GM12878 (cell line): ENCODE measurements around the gene BSCL2. TPM values are rescaled to one million over a fixed set of nuclear protein-coding genes. Genes with fewer than 3 reads are reported as not detected.

ENCODE experiments used
- ATAC-seq: fragments of 200-7000 bp; cut with Tn5 transposase; 3 replicates; pipeline ENCODE4 v1.9.1; 2020; ENCODE audit warnings: mild to moderate bottlenecking, moderate library complexity
- BruUV-seq: library from RNA; stranded (reverse); fragments of 400-500 nt; replicated peaks from 2 replicates; lab custom pipeline; 2021; lab: Mats Ljungman, UMichigan
- CTCF ChIA-PET: fragments of 300-600 bp; sonication (Branson Sonifier 250); formaldehyde crosslinking; extraction: SDS; loops from one replicate; lab custom pipeline; 2021; ENCODE audit warnings: inconsistent platforms; lab: Yijun Ruan, JAX
- POLR2A ChIA-PET: fragments of 350-600 bp; formaldehyde crosslinking; extraction: SDS; loops from one replicate; lab custom pipeline; 2021; ENCODE audit warnings: inconsistent platforms; lab: Charles Lee
- RAD21 ChIA-PET: fragments of 300-600 bp; sonication (Branson Sonifier 250); formaldehyde crosslinking; loops from one replicate; lab custom pipeline; 2023; ENCODE audit warnings: antibody characterized with exemption; ENCODE audit not compliant: unreplicated experiment; lab: Charles Lee
- SMC1A ChIA-PET: fragments of 300-600 bp; sonication (Branson Sonifier 250); formaldehyde crosslinking; loops from one replicate; lab custom pipeline; 2023; ENCODE audit not compliant: unreplicated experiment, uncharacterized antibody; lab: Charles Lee
- DNase-seq: peaks from one replicate; pipeline ENCODE4 v3.0.0-alpha.2; 2011; ENCODE audit warnings: low read depth, low spot score
- FAIRE-seq: peaks from 3 replicates; lab custom pipeline; 2011; peaks lifted over from hg19 to GRCh38; lab: Jason Lieb, UNC
- H2AFZ ChIP-seq: 2 replicates; pipeline ENCODE4 v1.6.0; 2011; ENCODE audit warnings: low read depth, low read length, control low read depth; ENCODE audit not compliant: control insufficient read depth
- H3K27ac ChIP-seq: 2 replicates; pipeline ENCODE4 v1.5.1; 2011; ENCODE audit warnings: control low read depth; ENCODE audit not compliant: control insufficient read depth, insufficient read depth
- H3K27me3 ChIP-seq, 2 experiments: replicated peaks in 1 of 2; 2 replicates each; pipeline versions ENCODE4 v1.6.0 to v1.6.1; 2011; ENCODE audit warnings: low read length in 1 of 2; ENCODE audit not compliant: control insufficient read depth in 2 of 2, insufficient read depth in 2 of 2
- H3K36me3 ChIP-seq, 2 experiments: 2 replicates each; pipeline ENCODE4 v1.5.1; 2011; ENCODE audit warnings: low read length in 1 of 2; ENCODE audit not compliant: control insufficient read depth in 2 of 2, insufficient read depth in 2 of 2
- H3K4me1 ChIP-seq: 2 replicates; pipeline ENCODE4 v1.6.1; 2011; ENCODE audit warnings: mild to moderate bottlenecking, low read length, moderate library complexity, mixed read lengths; ENCODE audit not compliant: control insufficient read depth, insufficient read depth
- H3K4me2 ChIP-seq: 2 replicates; pipeline ENCODE4 v1.6.0; 2011; ENCODE audit warnings: control low read depth; ENCODE audit not compliant: control insufficient read depth, insufficient read depth
- H3K4me3 ChIP-seq: fragments of 200-600 bp; sonication (generic); 2 replicates; pipeline ENCODE4 v1.5.1; 2016
- H3K79me2 ChIP-seq: 2 replicates; pipeline ENCODE4 v1.6.0; 2011; ENCODE audit warnings: low read length; ENCODE audit not compliant: control insufficient read depth, insufficient read depth
- H3K9ac ChIP-seq: 2 replicates; pipeline ENCODE4 v1.8.0; 2011; ENCODE audit warnings: low read length, control low read depth, mixed read lengths; ENCODE audit not compliant: control insufficient read depth, insufficient read depth
- H3K9me3 ChIP-seq: replicated peaks from 3 replicates; pipeline ENCODE4 v1.5.1; 2011; ENCODE audit warnings: mild to moderate bottlenecking, low read length; ENCODE audit not compliant: control insufficient read depth, insufficient read depth
- H4K20me1 ChIP-seq: 2 replicates; pipeline ENCODE4 v1.6.0; 2011; ENCODE audit not compliant: control insufficient read depth, insufficient read depth
- ATF3 ChIP-seq: IDR thresholded peaks from 2 replicates; pipeline ENCODE4 v1.6.1; 2011; ENCODE audit warnings: low read depth, mild to moderate bottlenecking, low read length, moderate library complexity, borderline replicate concordance; ENCODE audit errors: extremely low read depth
- CBX5 ChIP-seq: sonication (generic); IDR thresholded peaks from 2 replicates; pipeline ENCODE4 v1.6.1; 2016; ENCODE audit warnings: low read depth, moderate library complexity, mild to moderate bottlenecking, inconsistent platforms
- CREB1 ChIP-seq: IDR thresholded peaks from 2 replicates; pipeline ENCODE4 v1.6.1; 2012; ENCODE audit warnings: low read depth, mild to moderate bottlenecking, inconsistent platforms
- FOXK2 ChIP-seq: fragments of 450-650 bp; IDR thresholded peaks from 2 replicates; pipeline ENCODE4 v1.6.1; 2017; ENCODE audit warnings: mild to moderate bottlenecking, moderate library complexity
- HDGF ChIP-seq: fragments of 450-650 bp; IDR thresholded peaks from 2 replicates; pipeline ENCODE4 v1.6.1; 2016; ENCODE audit warnings: antibody characterized with exemption
- LARP7 ChIP-seq: fragments of 450-650 bp; IDR thresholded peaks from 2 replicates; pipeline ENCODE4 v1.6.1; 2017; ENCODE audit warnings: mild to moderate bottlenecking
- MYC ChIP-seq: IDR thresholded peaks from 2 replicates; pipeline ENCODE4 v1.6.1; 2011; ENCODE audit warnings: mild to moderate bottlenecking, low read length, moderate library complexity, inconsistent platforms; ENCODE audit not compliant: insufficient read depth, insufficient replicate concordance, insufficient read length, severe bottlenecking
- NFIC ChIP-seq: IDR thresholded peaks from 2 replicates; pipeline ENCODE4 v1.6.1; 2012; ENCODE audit warnings: low read depth, mild to moderate bottlenecking, inconsistent platforms, low read length, moderate library complexity
- NR2C1 ChIP-seq: fragments of 450-650 bp; IDR thresholded peaks from 2 replicates; pipeline ENCODE4 v1.6.1; 2017; ENCODE audit warnings: antibody characterized with exemption, mild to moderate bottlenecking, moderate library complexity
- SIN3A ChIP-seq: IDR thresholded peaks from 2 replicates; pipeline ENCODE4 v1.6.1; 2012; ENCODE audit warnings: low read depth, low read length, improper control_type of control experiment
- ZNF24 ChIP-seq: fragments of 450-650 bp; IDR thresholded peaks from 2 replicates; pipeline ENCODE4 v1.6.1; 2017; ENCODE audit warnings: antibody characterized with exemption, mild to moderate bottlenecking
- WGBS: methylation state at CpG from one replicate; pipeline ENCODE4 v1.1.6; 2016; ENCODE audit warnings: low lambda C conversion rate; ENCODE audit not compliant: insufficient replicate concordance, insufficient coverage; ENCODE audit errors: missing lambda C conversion rate; 5-methylcytosine and 5-hydroxymethylcytosine counted together
- in situ Hi-C: fragments of 300-500 bp; cut with MboI; formaldehyde crosslinking; loops from 9 replicates; pipeline ENCODE4 v1.14.3; 2018; ENCODE audit warnings: mixed read lengths
- intact Hi-C: fragments of 100-400 bp; cut with micrococcal nuclease; formaldehyde crosslinking; loops from one replicate; pipeline ENCODE4 v1.14.2; 2022; ENCODE audit not compliant: unreplicated experiment
- polyA plus RNA-seq, 11 experiments: library from polyadenylated mRNA; depleted of rRNA in 4 of 11; unstranded in 6 of 11; stranded (reverse) in 5 of 11; fragments of >200 nt; fragmentation: Nextera tagmentation in 4 of 11; fragmentation: Illumina TruSeq in 1 of 11; extraction: Ambion mirVana in 4 of 11; extraction: Trizol in 1 of 11; gene quantifications; 1 replicate in 1 of 11; 2 replicates in 10 of 11; pipeline versions ENCODE4 v1.2.1 to v1.2.3, GENCODE V29; 2011 to 2016; ENCODE audit warnings: inconsistent platforms in 2 of 11, missing spikeins in 2 of 11, low read depth in 1 of 11
- total RNA-seq, 4 experiments: library from RNA; depleted of rRNA in 3 of 4; stranded (reverse); fragments of >200 nt in 3 of 4; fragmentation: Illumina TruSeq in 1 of 4; extraction: Trizol in 1 of 4; gene quantifications; 2 replicates each; pipeline versions ENCODE4 v1.2.1 to v1.2.3, GENCODE V29; 2013 to 2021
- TF ChIP-seq, protein P1 (sequence below): fragments of 450-650 bp; IDR thresholded peaks from 2 replicates; pipeline ENCODE4 v1.6.1; 2016; ENCODE audit warnings: mild to moderate bottlenecking
- TF ChIP-seq, protein P2 (sequence below): IDR thresholded peaks from 2 replicates; pipeline ENCODE4 v1.6.1; 2012; ENCODE audit warnings: low read depth, low read length, improper control_type of control experiment

Gene BSCL2
- total and polyA plus RNA-seq, 10 of the 15 experiments (the other 5 are each of a cell fraction or from before 2014, with no cell fraction given): 12.3 to 57.9 (median 21.8) TPM

GRCh38 chr11:62687508-62688396, 19.5 kb downstream of the BSCL2 start:
- DNase-seq (no peak), ATAC-seq (no peak; the same call in 2 of the 3 replicates), FAIRE-seq (no peak)
- Histone ChIP-seq H3K4me3 (no peak overlapping the region), H4K20me1 (no peaks in the 10 kb centered on the region), H2AFZ (no peak overlapping the region; the same call in 1 of the 2 replicates), H3K27ac (no peak overlapping the region), H3K79me2 (no peaks in the 10 kb centered on the region), H3K4me1 (no peaks in the 10 kb centered on the region), H3K4me2 (no peak overlapping the region), H3K9ac (no peak overlapping the region), H3K27me3 (no peaks in the 10 kb centered on the region), H3K9me3 (no peaks in the 10 kb centered on the region), H3K36me3 (peaks cover 8 to 9% of the 10 kb centered on the region in 2 experiments; a peak in 3 of 4 replicates)
- no peak for TF ChIP-seq NFIC
- TF ChIP-seq CREB1: no peak
- ChIA-PET POLR2A (interaction anchor here (0.6 kb wide), 1 partner anchor 187 kb away, joined by 3 read pairs; no protein-coding TSS in a partner anchor), SMC1A (no interaction called here), RAD21 (no interaction called here), CTCF (interaction anchor here (0.7 kb wide), 1 partner anchor 10 kb away, joined by 6 read pairs; no protein-coding TSS in a partner anchor)
- intact Hi-C loops: loop anchor here (10.0 kb wide), 1 partner anchor 223 kb away; no protein-coding TSS in a partner anchor
- 86% methylated on average over 73 of the region's 74 CpGs for WGBS
- no TSS peak for BruUV-seq
- in situ Hi-C loops: no loop called here

GRCh38 chr11:62682518-62682917, 24.7 kb downstream of the BSCL2 start:
- in situ Hi-C loops: no loop called here
- WGBS: 62% methylated on average over 7 of the region's 7 CpGs
- H3K4me1 ChIP-seq: peaks cover 6% of the 10 kb centered on the region
- no peaks in the 10 kb centered on the region for H3K9me3 ChIP-seq
- ChIA-PET POLR2A (no interaction called here), SMC1A (interaction anchor here (0.8 to 1.3 kb wide), 2 partner anchors 11 to 87 kb away, joined by 3 to 4 read pairs; no protein-coding TSS in a partner anchor), CTCF (no interaction called here), RAD21 (no interaction called here)
- no peak overlapping the region for H3K27ac ChIP-seq
- H3K36me3 ChIP-seq: 0 out of 4 replicates have a peak, but pooled peaks cover 0 to under 1% of the 10 kb centered on the region in 2 experiments
- H3K27me3 ChIP-seq: no peaks in the 10 kb centered on the region
- peaks cover 18% of the 10 kb centered on the region for H3K79me2 ChIP-seq
- no peak overlapping the region for H3K9ac ChIP-seq
- no peak for FAIRE-seq
- H3K4me3 ChIP-seq: no peak overlapping the region
- H3K4me2 ChIP-seq: no peak overlapping the region
- ATAC-seq: no peak
- H4K20me1 ChIP-seq: no peaks in the 10 kb centered on the region
- H2AFZ ChIP-seq: no peak overlapping the region
- no TSS peak for BruUV-seq
- DNase-seq: no peak
- intact Hi-C loops: loop anchor here (10.0 kb wide), 1 partner anchor 218 kb away; no protein-coding TSS in a partner anchor
- TF ChIP-seq ATF3: no peak
- TF ChIP-seq HDGF: no peak
- TF ChIP-seq CBX5: no peak
- TF ChIP-seq, protein P1, sequence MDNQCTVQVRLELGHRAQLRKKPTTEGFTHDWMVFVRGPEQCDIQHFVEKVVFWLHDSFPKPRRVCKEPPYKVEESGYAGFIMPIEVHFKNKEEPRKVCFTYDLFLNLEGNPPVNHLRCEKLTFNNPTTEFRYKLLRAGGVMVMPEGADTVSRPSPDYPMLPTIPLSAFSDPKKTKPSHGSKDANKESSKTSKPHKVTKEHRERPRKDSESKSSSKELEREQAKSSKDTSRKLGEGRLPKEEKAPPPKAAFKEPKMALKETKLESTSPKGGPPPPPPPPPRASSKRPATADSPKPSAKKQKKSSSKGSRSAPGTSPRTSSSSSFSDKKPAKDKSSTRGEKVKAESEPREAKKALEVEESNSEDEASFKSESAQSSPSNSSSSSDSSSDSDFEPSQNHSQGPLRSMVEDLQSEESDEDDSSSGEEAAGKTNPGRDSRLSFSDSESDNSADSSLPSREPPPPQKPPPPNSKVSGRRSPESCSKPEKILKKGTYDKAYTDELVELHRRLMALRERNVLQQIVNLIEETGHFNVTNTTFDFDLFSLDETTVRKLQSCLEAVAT: no peak
- no peak for TF ChIP-seq SIN3A
- no peak for TF ChIP-seq ZNF24
- no peak for TF ChIP-seq NR2C1
- TF ChIP-seq, protein P2, sequence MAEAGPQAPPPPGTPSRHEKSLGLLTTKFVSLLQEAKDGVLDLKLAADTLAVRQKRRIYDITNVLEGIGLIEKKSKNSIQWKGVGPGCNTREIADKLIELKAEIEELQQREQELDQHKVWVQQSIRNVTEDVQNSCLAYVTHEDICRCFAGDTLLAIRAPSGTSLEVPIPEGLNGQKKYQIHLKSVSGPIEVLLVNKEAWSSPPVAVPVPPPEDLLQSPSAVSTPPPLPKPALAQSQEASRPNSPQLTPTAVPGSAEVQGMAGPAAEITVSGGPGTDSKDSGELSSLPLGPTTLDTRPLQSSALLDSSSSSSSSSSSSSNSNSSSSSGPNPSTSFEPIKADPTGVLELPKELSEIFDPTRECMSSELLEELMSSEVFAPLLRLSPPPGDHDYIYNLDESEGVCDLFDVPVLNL: no peak
- TF ChIP-seq MYC: no peak
- no peak for TF ChIP-seq LARP7
- TF ChIP-seq FOXK2: no peak
